ENCODE results near the gene PGBD5.
"Not testable (repeated sequence)": the region's sequence is repeated elsewhere in the genome, so short reads cannot be mapped to it uniquely, and the experiment has no call there.

The PGBD5 gene, protein sequence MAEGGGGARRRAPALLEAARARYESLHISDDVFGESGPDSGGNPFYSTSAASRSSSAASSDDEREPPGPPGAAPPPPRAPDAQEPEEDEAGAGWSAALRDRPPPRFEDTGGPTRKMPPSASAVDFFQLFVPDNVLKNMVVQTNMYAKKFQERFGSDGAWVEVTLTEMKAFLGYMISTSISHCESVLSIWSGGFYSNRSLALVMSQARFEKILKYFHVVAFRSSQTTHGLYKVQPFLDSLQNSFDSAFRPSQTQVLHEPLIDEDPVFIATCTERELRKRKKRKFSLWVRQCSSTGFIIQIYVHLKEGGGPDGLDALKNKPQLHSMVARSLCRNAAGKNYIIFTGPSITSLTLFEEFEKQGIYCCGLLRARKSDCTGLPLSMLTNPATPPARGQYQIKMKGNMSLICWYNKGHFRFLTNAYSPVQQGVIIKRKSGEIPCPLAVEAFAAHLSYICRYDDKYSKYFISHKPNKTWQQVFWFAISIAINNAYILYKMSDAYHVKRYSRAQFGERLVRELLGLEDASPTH

GRCh38 chr1:230426246-230427093 lies at the start of gene PGBD5:
Gene PGBD5 (minus strand): TSS chr1:230426332. CDS start chr1:230425928, 404 bp downstream.
- peak; percentile 38 for DNase-seq

DNA sequence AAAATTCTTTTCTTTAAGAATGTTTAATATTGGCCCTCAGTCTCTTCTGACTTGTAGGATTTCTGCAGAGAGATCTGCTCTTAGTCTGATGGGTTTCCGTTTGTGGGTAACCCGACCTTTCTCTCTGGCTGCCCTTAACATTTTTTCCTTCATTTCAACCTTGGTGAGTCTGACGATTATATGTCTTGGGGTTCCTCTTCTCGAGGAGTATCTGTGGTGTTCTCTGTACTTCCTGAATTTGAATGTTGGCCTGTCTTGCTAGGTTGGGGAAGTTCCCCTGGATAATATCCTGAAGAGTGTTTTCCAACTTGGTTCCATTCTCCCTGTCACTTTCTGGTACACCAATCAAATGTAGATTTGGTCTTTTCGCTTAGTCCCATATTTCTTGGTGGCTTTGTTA lies 48.8 kb upstream of the PGBD5 start:
- not testable (repeated sequence) for DNase-seq

DNA sequence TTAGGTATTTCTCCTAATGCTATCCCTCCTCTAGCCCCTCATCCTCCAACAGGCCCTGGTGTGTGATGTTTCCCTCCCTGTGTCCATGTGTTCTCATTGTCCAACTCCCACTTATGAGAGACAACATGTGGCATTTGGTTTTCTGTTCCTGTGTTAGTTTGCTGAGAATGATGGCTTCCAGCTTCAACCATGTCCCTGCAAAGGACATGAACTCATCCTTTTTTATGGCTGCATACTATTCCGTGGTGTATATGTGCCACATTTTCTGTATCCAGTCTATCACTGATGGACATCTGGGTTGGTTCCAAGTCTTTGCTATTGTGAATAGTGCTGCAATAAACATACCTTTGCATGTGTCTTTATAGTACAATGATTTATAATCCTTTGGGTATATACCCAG lies 44.6 kb upstream of the PGBD5 start:
- not testable (repeated sequence) for DNase-seq

- no peak for DNase-seq
These were observed 43.1 kb upstream of the PGBD5 start for GRCh38 chr1:230469271-230469670.

DNA sequence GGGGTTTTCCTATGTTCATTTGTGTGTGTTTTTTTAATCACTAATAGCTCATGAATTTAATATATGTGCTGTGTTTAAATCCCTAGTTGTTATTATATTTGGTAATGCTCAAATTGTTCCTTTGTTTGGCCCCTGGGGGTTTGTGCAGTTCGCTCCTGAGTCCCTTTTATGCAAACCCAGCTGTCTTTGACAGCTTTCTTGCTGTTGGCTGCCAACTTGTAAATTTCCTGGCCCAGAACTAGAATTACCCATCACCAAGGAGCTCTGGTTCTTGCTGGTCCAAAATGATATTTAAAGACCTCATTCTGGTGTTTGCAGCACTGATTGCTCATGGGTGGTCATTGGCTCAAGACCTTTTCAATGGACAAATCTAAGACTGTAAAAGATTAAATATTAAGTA lies 39.6 kb upstream of the PGBD5 start:
- no peak for DNase-seq

- DNase-seq = no peak
These were observed 38.5 kb upstream of the PGBD5 start for GRCh38 chr1:230464671-230465070.

GRCh38 chr1:230463760-230464159 lies 37.6 kb upstream of the PGBD5 start:
- no peak for DNase-seq

DNA sequence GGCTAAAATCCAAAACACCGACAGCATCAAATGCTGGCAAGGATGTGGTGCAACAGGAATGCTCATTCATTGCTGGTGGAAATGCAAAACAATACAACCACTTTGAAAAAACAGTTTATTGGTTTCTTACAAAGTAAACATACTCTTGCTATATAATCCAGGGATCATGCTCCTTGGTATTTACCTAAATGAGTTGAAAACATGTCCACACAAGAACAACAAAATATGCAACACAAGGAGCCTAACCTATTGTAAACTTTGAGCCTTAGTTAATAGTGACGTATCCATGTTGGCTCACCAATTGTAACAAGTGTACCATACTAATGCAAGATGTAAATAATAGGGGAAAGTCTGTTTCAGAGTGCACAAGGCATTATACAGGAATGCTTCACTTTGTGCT lies 37.2 kb upstream of the PGBD5 start:
- DNase-seq = no peak

- DNase-seq = no peak
These were observed 33.3 kb upstream of the PGBD5 start for GRCh38 chr1:230459465-230459864.

- DNase-seq = no peak
These were observed 32.4 kb upstream of the PGBD5 start for GRCh38 chr1:230458509-230458908.

DNA sequence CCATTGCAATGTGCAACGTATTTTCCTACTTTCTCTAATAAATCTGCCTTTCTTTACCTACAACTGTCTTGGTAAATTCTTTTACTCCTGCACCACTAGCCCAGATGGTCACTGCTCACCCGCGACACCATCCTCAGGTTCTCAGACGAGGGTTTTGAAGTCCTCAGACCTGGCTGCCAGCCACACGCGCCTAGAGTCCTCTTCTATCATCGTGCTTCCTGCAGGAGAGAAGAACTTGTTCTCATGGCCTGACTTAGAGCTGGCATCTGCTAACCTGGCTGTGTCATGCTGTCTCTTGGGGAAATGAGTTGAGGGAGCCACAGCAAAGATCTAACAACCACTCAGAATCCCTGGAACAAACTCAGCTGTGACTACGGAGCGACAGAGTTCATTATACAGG lies 30.3 kb upstream of the PGBD5 start:
- DNase-seq = no peak

DNA sequence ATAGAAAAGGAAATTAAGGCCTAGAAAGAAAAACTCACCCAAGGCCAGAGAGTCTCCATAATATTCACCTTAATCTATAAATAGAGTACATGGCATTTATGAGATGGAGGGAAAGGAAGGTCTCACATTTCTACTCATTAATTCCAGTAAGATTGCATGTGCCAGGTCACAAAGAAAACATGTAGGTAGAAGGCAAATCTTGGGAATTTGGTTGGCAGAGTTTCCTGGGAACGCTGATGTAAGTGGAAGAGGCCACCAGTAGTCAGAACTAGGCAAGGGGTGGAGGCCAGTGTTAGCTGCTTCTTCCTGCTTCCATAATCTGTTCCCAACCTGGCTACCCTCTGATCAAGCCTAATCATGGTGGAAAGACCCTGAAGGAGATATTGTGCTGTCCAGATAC lies 29.2 kb upstream of the PGBD5 start:
- DNase-seq = no peak

GRCh38 chr1:230453377-230453776 lies 27.2 kb upstream of the PGBD5 start:
- no peak for DNase-seq

- no peak for DNase-seq
These were observed 15.3 kb upstream of the PGBD5 start for GRCh38 chr1:230441183-230442029.

DNA sequence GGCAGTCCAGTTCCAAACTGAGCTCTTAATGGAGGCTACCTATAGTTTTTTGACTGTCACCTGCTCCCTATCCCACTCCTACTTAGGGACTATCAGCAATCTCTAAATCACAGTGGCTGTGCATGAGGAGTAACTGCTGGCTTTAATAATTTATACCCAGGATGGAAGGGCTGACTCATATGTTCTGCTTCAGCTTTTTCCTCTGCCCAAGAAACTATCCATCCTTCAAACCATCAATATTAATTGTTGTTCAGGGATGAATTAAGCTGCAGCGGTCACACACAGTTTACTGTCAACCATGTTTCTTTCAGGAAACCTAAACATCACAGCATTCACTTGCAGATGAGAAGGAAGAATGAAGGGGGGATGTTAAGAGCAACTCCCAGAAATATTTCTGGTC lies 9.0 kb upstream of the PGBD5 start:
- DNase-seq = no peak

DNA sequence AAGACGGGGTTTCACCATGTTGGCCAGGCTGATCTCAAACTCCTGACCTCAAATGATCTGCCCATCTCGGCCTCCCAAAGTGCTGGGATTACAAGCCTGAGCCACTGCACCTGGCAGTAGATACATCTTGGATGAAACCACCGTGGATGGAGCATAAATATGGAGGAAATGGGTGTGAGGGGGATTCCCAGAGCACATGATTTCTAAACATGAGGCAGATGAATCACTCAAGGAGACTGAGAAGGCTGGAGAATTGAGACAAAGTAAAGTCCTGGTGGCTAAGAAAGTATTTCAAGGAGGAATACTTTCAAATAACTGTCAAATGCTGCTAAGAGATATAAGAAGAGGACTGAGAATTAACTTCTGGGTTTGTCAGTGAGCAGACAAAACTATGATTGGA lies 5.4 kb upstream of the PGBD5 start:
- no peak for DNase-seq

DNA sequence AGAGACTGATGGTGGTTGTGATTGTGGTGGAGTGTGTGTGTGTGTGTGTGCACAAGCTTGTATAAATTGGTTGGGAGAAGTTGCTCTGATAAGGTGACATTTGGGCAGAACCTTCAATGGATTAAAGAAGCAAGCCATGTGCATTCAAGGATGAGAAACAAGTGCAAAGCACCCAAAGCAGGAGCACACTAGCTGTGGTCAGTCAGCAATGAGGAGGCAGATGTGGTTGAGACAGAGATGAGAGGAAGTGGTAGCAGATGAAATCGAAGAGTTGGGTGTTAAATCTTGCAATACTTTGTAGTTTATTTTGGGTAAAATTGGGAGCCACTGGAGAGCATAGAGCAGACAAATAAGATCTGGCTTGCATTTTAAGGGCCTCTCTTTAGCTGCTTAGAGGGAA lies 4.4 kb upstream of the PGBD5 start:
- DNase-seq = no peak

- no peak for DNase-seq
These were observed 3.1 kb upstream of the PGBD5 start for GRCh38 chr1:230429067-230429735.

DNA sequence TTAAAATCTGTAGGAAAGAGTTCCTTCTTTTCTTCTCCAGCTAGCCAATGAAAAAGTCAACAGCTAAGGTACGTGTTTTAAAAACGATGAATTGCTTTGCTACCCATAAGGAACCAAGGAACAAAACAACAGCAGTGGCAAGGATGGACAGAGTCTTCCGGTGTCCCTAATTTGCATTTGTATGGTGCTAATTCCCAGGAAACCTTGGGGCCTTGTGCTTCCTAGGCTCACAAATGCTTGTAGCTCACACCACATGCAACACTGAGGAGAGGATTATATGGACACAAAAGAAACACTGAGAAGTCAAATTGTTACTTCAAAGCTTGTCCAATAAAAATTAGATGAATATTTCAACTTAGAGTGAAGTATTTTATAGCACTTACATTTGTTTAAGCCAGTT lies 1.8 kb upstream of the PGBD5 start:
- no peak for DNase-seq

GRCh38 chr1:230427094-230427876 lies 1.2 kb upstream of the PGBD5 start:
- no peak for DNase-seq

All from NCI-H226 (cell line).